Activated T-cell treated with anti-CD3 and anti-CD28 coated beads for 4 hours (primary cell): ENCODE results near the gene NRROS.
A peak's percentile ranks its signal among the peaks of the same experiment; 100 is the strongest.

Source experiments
- DNase-seq: peaks from one replicate; pipeline ENCODE4 v3.0.0-alpha.2; 2020

The NRROS gene

DNA sequence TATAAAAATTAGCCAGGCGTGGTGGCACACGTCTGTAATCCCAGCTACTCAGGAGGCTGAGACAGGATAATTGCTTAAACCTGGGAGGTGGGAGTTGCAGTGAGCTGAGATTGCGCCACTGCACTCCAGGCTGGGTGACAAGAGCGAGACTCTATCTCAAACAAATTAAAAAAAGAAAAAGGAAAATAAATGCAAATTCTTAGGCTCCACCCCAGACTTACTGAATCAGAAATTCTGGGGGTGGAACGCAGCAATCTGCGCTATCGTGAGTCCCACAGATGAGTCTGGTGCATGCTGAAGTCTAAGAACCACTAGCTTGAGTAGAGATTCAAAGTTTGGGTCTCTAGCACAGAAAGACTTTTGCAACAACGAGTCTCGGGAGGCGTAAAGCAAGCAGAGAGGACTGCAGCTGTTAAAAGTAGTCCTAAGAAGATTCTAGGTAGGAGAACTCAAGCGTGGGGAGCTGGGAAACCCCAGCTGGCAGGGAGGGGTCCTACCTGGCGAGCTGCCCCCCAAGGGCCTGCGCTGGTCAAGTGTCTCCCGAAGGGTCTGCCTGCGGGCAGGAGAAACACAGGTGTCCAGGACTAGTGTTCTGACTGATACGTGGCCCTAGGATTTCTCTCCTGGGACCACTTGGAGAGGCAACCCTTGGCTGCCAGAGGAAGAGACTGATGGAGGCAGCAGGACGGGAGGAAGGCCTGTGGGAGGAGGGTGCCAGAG lies 50.6 kb downstream of the NRROS start:
- no peak for DNase-seq

DNA sequence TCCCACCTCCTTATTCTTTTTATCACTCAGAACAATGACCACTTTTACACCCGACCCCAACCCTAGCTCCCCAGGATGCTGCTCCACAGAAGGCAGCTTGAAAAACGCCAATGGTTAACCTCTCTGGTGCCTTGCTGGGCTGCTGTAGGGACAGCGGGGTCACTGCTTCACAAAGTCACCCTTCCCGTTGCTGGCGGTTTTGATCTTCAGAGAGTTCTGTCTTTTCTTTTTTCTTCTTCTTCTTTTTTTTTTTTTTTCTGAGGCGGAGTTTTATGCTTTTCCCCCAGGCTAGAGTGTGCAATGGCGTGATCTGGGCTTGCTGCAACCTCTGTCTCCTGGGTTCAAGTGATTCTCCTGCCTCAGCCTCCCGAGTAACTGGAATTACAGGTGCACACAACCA lies 51.9 kb downstream of the NRROS start:
- DNase-seq, result no peak

- peak; percentile 13 for DNase-seq
Observed at GRCh38 chr3:196694202-196694638, 54.7 kb downstream of the NRROS start.

DNA sequence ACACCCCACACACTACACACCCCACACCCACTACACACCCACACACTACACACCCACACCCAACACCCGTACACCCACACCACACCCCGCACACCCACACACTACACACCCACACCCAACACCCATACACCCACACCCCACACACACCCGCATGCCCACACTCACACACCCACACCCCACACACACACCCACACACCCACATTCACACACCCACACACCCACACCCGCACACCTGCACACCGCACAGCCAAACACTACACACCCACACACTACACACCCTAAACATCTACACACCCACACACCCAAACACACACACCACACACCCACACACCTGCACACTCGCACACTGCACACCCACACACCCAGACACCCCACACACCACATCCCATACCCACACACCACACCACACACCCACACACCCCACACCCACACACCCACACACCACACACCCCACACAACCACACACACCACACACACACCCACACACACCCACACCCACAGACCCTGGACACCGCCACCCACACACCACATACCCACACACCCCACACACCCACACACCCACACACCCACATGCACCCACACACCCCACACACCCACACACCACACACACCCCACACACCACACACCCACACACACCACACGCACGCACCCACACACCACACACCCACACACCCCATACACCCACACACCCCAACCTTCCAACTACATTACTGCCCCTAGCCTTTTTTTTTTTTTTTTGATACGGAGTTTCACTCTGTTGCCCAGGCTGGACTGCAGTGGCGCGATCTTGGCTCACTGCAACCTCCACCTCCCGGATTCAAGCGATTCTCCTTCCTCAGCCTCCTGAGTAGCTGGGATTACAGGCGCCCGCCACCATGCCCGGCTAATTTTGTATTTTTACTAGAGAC lies 55.7 kb downstream of the NRROS start:
- DNase-seq, result peak; percentile 23

- DNase-seq, result no peak
Observed at GRCh38 chr3:196695849-196696226, 56.3 kb downstream of the NRROS start.

GRCh38 chr3:196697270-196697669 lies 57.8 kb downstream of the NRROS start:
- no peak for DNase-seq

GRCh38 chr3:196699749-196700148 lies 60.3 kb downstream of the NRROS start:
- no peak for DNase-seq

DNA sequence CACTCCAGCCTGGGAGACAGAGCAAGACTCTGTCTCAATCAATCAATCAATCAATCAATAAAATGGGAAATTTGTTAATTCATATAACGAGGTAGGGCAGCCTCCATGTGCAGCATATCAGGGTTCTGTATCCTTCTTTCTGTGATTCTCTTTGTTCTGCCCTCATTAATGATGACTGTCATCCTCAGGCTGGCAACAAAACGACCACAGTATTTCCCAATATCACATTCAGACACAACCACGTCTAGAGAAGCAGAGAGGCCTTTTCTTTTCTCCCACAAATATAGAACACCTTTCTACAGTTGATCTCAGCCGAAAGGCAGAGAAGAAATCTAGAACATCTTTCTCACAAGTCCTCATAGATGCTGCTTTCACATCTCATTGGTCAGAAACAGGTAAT lies 61.3 kb downstream of the NRROS start:
- no peak for DNase-seq

- no peak for DNase-seq
Observed at GRCh38 chr3:196706327-196706726, 66.8 kb downstream of the NRROS start.

DNA sequence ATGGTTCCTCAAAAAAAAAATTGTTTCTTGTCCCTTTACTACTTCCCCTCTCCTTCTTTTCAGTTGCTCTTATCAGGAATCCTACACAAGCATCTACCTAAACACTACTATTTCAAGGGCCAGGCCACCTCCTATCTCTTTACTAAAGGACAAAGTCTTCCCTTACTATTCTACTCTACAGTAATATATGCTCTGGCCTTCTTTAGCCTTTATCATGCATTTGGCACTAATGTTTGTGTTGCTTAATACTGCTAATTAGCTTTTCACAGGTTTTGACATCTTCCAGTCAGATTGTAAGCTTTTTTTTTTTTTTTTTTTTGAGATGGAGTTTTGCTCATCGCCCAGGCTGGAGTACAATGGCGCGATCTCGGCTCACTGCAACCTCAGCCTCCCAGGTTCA lies 67.2 kb downstream of the NRROS start:
- DNase-seq, result no peak

DNA sequence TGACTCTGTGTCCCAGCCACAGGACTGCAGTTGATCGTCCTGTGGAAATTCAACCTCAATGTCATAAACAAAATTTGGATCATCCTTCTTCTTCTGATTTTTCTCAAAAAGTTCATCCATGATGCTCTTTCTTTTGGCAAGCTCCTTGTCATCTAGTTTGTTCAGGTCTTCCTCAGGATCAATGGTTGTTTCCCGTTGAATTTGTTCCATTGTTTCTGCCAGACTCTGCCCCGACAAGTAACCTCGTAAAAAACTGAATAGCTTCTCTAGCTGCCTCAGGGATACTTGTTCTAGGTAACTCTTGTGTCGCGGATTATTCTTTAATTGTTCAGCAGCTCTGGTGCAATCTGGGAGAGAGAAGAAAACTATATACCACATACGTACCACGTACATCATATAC lies 68.1 kb downstream of the NRROS start:
- DNase-seq, result no peak

DNA sequence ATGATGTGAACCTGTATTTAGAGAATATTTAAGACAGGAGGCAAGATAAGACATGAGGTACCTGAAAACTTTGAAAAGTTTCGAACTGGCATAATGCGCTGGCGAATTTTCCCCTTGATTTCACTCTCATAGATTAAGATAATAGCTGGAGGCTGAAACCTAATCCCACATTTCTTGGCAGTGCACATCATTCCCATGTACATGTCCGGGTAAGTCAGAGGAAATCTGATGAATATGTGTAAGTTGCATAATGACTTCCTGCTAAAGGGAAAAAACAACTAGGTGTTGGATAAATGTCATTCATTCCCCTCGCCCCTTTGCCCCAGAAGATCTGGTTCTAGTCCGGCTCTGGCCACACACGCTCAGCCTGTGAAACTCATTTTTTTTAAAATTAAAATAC lies 69.0 kb downstream of the NRROS start:
- no peak for DNase-seq
